Thyroid gland (tissue), 4 donors: ENCODE results near the gene TFF2. TPM values are rescaled to one million over a fixed set of nuclear protein-coding genes. Genes with fewer than 3 reads are reported as not detected.

ENCODE experiments used
- DNase-seq, 2 donors: peaks; one replicate each; pipeline ENCODE4 v3.0.0-alpha.2; 2019
- H3K27ac ChIP-seq, 3 donors: fragments of 200-600 bp; sonication (generic); 1 replicate in 2 of 3; 2 replicates in 1 of 3; pipeline ENCODE4 v1.5.1; 2016 to 2019; ENCODE audit warnings: mild to moderate bottlenecking in 1 of 3, moderate library complexity in 1 of 3
- H3K27me3 ChIP-seq: fragments of 200-600 bp; sonication (generic); one replicate; pipeline ENCODE4 v1.5.1; 2019
- H3K36me3 ChIP-seq, 2 donors: fragments of 200-600 bp; sonication (generic); one replicate each; pipeline ENCODE4 v1.5.1; 2016 to 2019
- H3K4me1 ChIP-seq, 2 donors: fragments of 200-600 bp; sonication (generic); one replicate each; pipeline ENCODE4 v1.5.1; 2017 to 2019
- H3K4me3 ChIP-seq, 3 donors: fragments of 200-600 bp; sonication (generic); replicated peaks in 1 of 3; 1 replicate in 2 of 3; 2 replicates in 1 of 3; pipeline ENCODE4 v1.5.1; 2016; ENCODE audit warnings: mild to moderate bottlenecking in 1 of 3
- H3K9me3 ChIP-seq: fragments of 200-600 bp; sonication (generic); one replicate; pipeline ENCODE4 v1.5.1; 2017
- CTCF ChIP-seq, 6 experiments: fragments of 200-600 bp in 3 of 6; fragments of 450-650 bp in 3 of 6; sonication (generic) in 3 of 6; IDR thresholded peaks; one replicate each; pipeline ENCODE4 v1.5.1; 2016 to 2019; ENCODE audit warnings: antibody characterized with exemption in 6 of 6, mild to moderate bottlenecking in 2 of 6, inconsistent platforms in 1 of 6, moderate library complexity in 1 of 6
- POLR2A ChIP-seq, 2 donors: fragments of 450-650 bp; IDR thresholded peaks; one replicate each; pipeline ENCODE4 v1.6.1; 2017; ENCODE audit warnings: antibody characterized with exemption in 2 of 2, mild to moderate bottlenecking in 2 of 2, moderate library complexity in 1 of 2
- WGBS, 2 donors: methylation state at CpG; one replicate each; pipeline ENCODE4 v1.1.5; 2017; 5-methylcytosine and 5-hydroxymethylcytosine counted together
- intact Hi-C: fragments of 100-400 bp; cut with DNase I; formaldehyde crosslinking; loops from one replicate; pipeline ENCODE4 v1.15.1; 2023
- total RNA-seq, 4 donors: library from RNA; depleted of rRNA; stranded (reverse); fragments of >200 nt; gene quantifications; one replicate each; pipeline ENCODE4 v1.2.3, GENCODE V29; 2016

TFF2 gene
- total RNA-seq, 4 donors from 2014 or later: 2.5 to 14.3 TPM; not detected in 2

DNA sequence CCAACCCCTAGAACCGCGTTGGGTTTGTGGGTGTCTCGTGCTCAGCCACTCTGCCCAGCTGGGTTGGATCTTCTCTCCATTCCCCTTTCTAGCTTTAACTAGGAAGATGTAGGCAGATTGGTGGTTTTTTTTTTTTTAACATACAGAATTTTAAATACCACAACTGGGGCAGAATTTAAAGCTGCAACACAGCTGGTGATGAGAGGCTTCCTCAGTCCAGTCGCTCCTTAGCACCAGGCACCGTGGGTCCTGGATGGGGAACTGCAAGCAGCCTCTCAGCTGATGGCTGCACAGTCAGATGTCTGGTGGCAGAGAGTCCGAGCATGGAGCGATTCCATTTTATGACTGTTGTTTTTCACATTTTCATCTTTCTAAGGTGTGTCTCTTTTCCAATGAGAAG is 54.3 kb downstream of the TFF2 start:
- WGBS, 2 donors: 90 to 93% methylated on average over 7 of the region's 7 CpGs
- peaks cover 0 to 11% of the 10 kb centered on the region in 2 donors for H3K4me1 ChIP-seq
- DNase-seq: no peak
- intact Hi-C loops: no loop called here
- TF ChIP-seq CTCF (IDR thresholded peaks at IDR 0.05) (no peak), POLR2A (IDR thresholded peaks at IDR 0.05) (no peak)
- peaks cover 0 to 10% of the 10 kb centered on the region in 2 donors for H3K36me3 ChIP-seq
- H3K4me3 ChIP-seq: no peak overlapping the region
- no peaks in the 10 kb centered on the region for H3K9me3 ChIP-seq
- no peaks in the 10 kb centered on the region for H3K27me3 ChIP-seq
- no peak overlapping the region for H3K27ac ChIP-seq

Other genes with a start within 250 kb of the TFF2 start
- gene ABCG1, start 131.9 kb downstream of the TFF2 start, total RNA-seq: 10 to 100 TPM; 13.8 to 34.1 (median 18.9) TPM
- gene TFF3, start 35.6 kb downstream of the TFF2 start, total RNA-seq: 1,000 to 10,000 TPM in 2 of 4 donors, 100 to 1,000 TPM in 2; 246 to 4,817 (median 914) TPM
- gene TFF1, start 15.5 kb upstream of the TFF2 start, total RNA-seq: not detected
- gene TMPRSS3, start 45.1 kb upstream of the TFF2 start, total RNA-seq: 10 to 100 TPM in 1 of 4 donors, 1 to 10 TPM in 3; 5.0 to 12.6 (median 6.2) TPM
- gene UBASH3A, start 52.9 kb upstream of the TFF2 start, total RNA-seq: 1 to 10 TPM in 1 of 4 donors, under 1 TPM in 2, not detected in 1; 0.54 to 1.3 (median 0.81) TPM
- gene RSPH1, start 145.2 kb upstream of the TFF2 start, total RNA-seq: 1 to 10 TPM; 2.7 to 3.7 (median 3.0) TPM
- gene SLC37A1, start 162.9 kb upstream of the TFF2 start, total RNA-seq: 10 to 100 TPM; 26.1 to 37.9 (median 34.9) TPM